Endothelial cell of umbilical vein (primary cell): ENCODE results near the gene MAPK8IP3. TPM values are rescaled to one million over a fixed set of nuclear protein-coding genes. Genes with fewer than 3 reads are reported as not detected.

Experiments used
- BruUV-seq: library from RNA; stranded (reverse); fragments of 400-500 nt; replicated peaks from 2 replicates; lab custom pipeline; 2021; lab: Mats Ljungman, UMichigan
- CTCF ChIA-PET: fragments of 300-600, 350-600 bp; sonication (Branson Sonifier 250); formaldehyde crosslinking; loops from one replicate; lab custom pipeline; 2021; ENCODE audit warnings: antibody characterized with exemption, inconsistent platforms; lab: Charles Lee
- POLR2A ChIA-PET: fragments of 300-600, 350-600 bp; sonication (Branson Sonifier 250); formaldehyde crosslinking; loops from one replicate; lab custom pipeline; 2021; ENCODE audit warnings: antibody characterized with exemption, inconsistent platforms; lab: Charles Lee
- DNase-seq: peaks from one replicate; pipeline ENCODE4 v3.0.0-alpha.2; 2011; ENCODE audit warnings: low read depth, low spot score
- FAIRE-seq: peaks from 2 replicates; lab custom pipeline; 2011; peaks lifted over from hg19 to GRCh38; lab: Jason Lieb, UNC
- H2AFZ ChIP-seq: 2 replicates; pipeline ENCODE4 v1.6.0; 2012; ENCODE audit warnings: low read depth, low read length, control low read depth, inconsistent platforms
- H3K27ac ChIP-seq: 2 replicates; pipeline ENCODE4 v1.5.1; 2011; ENCODE audit warnings: low read depth, mild to moderate bottlenecking, control low read depth, low read length, moderate library complexity; ENCODE audit not compliant: insufficient read depth
- H3K27me3 ChIP-seq, 2 experiments: 2 replicates each; pipeline versions ENCODE4 v1.6.0 to v1.6.1; 2011; ENCODE audit warnings: low read length in 2 of 2, mixed read lengths in 1 of 2; ENCODE audit not compliant: control insufficient read depth in 2 of 2, insufficient read depth in 2 of 2
- H3K36me3 ChIP-seq, 2 experiments: 2 replicates in 1 of 2; 3 replicates in 1 of 2; pipeline ENCODE4 v1.5.1; 2011; ENCODE audit warnings: low read length in 2 of 2, mild to moderate bottlenecking in 1 of 2, moderate library complexity in 1 of 2; ENCODE audit not compliant: control insufficient read depth in 2 of 2, insufficient read depth in 2 of 2; ENCODE audit errors: extremely low read depth in 1 of 2
- H3K4me1 ChIP-seq: 3 replicates; pipeline ENCODE4 v1.5.1; 2011; ENCODE audit warnings: mild to moderate bottlenecking, low read length; ENCODE audit not compliant: control insufficient read depth, insufficient read depth; ENCODE audit errors: extremely low read depth
- H3K4me2 ChIP-seq: 2 replicates; pipeline ENCODE4 v1.6.1; 2011; ENCODE audit warnings: low read length, control low read depth, mixed read lengths; ENCODE audit not compliant: insufficient read depth
- H3K4me3 ChIP-seq, 3 experiments: fragments of 200-600 bp in 1 of 3; sonication (generic), shearing (Covaris generic) in 1 of 3; replicated peaks in 1 of 3; 2 replicates each; pipeline ENCODE4 v1.5.1; 2011 to 2016; ENCODE audit warnings: control low read depth in 3 of 3, low read length in 3 of 3, mild to moderate bottlenecking in 2 of 3, inconsistent platforms in 1 of 3, low read depth in 1 of 3, moderate library complexity in 1 of 3; ENCODE audit not compliant: insufficient read depth in 1 of 3
- H3K79me2 ChIP-seq: 2 replicates; pipeline ENCODE4 v1.6.0; 2012; ENCODE audit warnings: low read length, inconsistent platforms; ENCODE audit not compliant: control insufficient read depth, insufficient read depth
- H3K9ac ChIP-seq: replicated peaks from 2 replicates; pipeline ENCODE3; 2011; ENCODE audit warnings: low read length, control low read depth; ENCODE audit not compliant: insufficient read depth; ENCODE audit errors: extremely low read depth
- H3K9me1 ChIP-seq: replicated peaks from 3 replicates; pipeline ENCODE4 v1.6.0; 2011; ENCODE audit warnings: mild to moderate bottlenecking, low read length; ENCODE audit not compliant: control insufficient read depth, insufficient read depth; ENCODE audit errors: extremely low read depth
- H3K9me3 ChIP-seq: replicated peaks from 2 replicates; pipeline ENCODE4 v1.5.1; 2012; ENCODE audit warnings: low read length, inconsistent platforms; ENCODE audit not compliant: control insufficient read depth, insufficient read depth
- H4K20me1 ChIP-seq: replicated peaks from 2 replicates; pipeline ENCODE3; 2011; ENCODE audit warnings: mild to moderate bottlenecking, low read length; ENCODE audit not compliant: control insufficient read depth, insufficient read depth; ENCODE audit errors: extremely low read depth
- EZH2 ChIP-seq: IDR thresholded peaks from 2 replicates; pipeline ENCODE4 v1.6.1; 2012; ENCODE audit warnings: borderline replicate concordance, low read depth, mild to moderate bottlenecking, moderate library complexity, low read length, inconsistent platforms; ENCODE audit not compliant: severe bottlenecking
- FOS ChIP-seq: IDR thresholded peaks from 2 replicates; pipeline ENCODE4 v1.6.1; 2011; ENCODE audit warnings: mild to moderate bottlenecking, low read length, moderate library complexity, borderline replicate concordance; ENCODE audit not compliant: insufficient read depth
- GATA2 ChIP-seq: IDR thresholded peaks from 2 replicates; pipeline ENCODE4 v1.7.0; 2011; ENCODE audit warnings: low read depth, mild to moderate bottlenecking, moderate library complexity, mixed read lengths, low read length; ENCODE audit not compliant: insufficient read length, insufficient read depth
- JUN ChIP-seq: IDR thresholded peaks from 2 replicates; pipeline ENCODE4 v1.6.1; 2011; ENCODE audit warnings: borderline replicate concordance, low read depth; ENCODE audit not compliant: insufficient read length, insufficient read depth
- MYC ChIP-seq: IDR thresholded peaks from one replicate; pipeline ENCODE4 v1.6.1; 2011; ENCODE audit warnings: mild to moderate bottlenecking, low read depth, low read length
- POLR2A ChIP-seq: IDR thresholded peaks from 2 replicates; pipeline ENCODE4 v1.6.1; 2012; ENCODE audit warnings: low read depth, mild to moderate bottlenecking, control low read depth, low read length
- POLR2AphosphoS5 ChIP-seq: IDR thresholded peaks from 2 replicates; pipeline ENCODE4 v1.6.1; 2012; ENCODE audit warnings: low read depth, mild to moderate bottlenecking, control low read depth, low read length, moderate library complexity; ENCODE audit not compliant: insufficient read depth
- dilution Hi-C: fragments of 300-500 bp; cut with MboI; formaldehyde crosslinking; loops from one replicate; pipeline ENCODE4 v1.15.0; 2019; ENCODE audit warnings: low sequenced_read_pairs; ENCODE audit not compliant: extremely low pct_ligation_motif_present
- intact Hi-C: fragments of 100-400 bp; cut with micrococcal nuclease; formaldehyde crosslinking; loops from one replicate; pipeline ENCODE4 v1.10.0; 2022
- polyA plus RNA-seq, 4 experiments: library from polyadenylated mRNA; depleted of rRNA in 3 of 4; stranded (reverse) in 3 of 4; unstranded in 1 of 4; fragments of >200 nt; gene quantifications; 2 replicates each; pipeline versions ENCODE4 v1.2.1 to v1.2.3, GENCODE V29; 2011 to 2012; ENCODE audit warnings: missing spikeins in 1 of 4
- total RNA-seq: library from RNA; stranded (reverse); gene quantifications from 2 replicates; pipeline ENCODE4 v1.2.3, GENCODE V29; 2021
- TF ChIP-seq, protein P1 (sequence below), 2 donors: IDR thresholded peaks; 1 replicate in 1 of 2; 2 replicates in 1 of 2; pipeline ENCODE4 v1.5.1; 2011; ENCODE audit warnings: low read length in 2 of 2, mild to moderate bottlenecking in 2 of 2, moderate library complexity in 2 of 2, control low read depth in 1 of 2, inconsistent platforms in 1 of 2, low read depth in 1 of 2; ENCODE audit not compliant: insufficient read depth in 1 of 2; ENCODE audit errors: extremely low read depth in 1 of 2
- TF ChIP-seq, protein P2 (sequence below): IDR thresholded peaks from 2 replicates; pipeline ENCODE4 v1.6.1; 2011; ENCODE audit not compliant: insufficient read depth, insufficient read length

The MAPK8IP3 gene
- total and polyA plus RNA-seq, 2 donors (not counting 3 experiments of a cell fraction or from before 2014, with no cell fraction given): 40.7 to 92.2 TPM

DNA sequence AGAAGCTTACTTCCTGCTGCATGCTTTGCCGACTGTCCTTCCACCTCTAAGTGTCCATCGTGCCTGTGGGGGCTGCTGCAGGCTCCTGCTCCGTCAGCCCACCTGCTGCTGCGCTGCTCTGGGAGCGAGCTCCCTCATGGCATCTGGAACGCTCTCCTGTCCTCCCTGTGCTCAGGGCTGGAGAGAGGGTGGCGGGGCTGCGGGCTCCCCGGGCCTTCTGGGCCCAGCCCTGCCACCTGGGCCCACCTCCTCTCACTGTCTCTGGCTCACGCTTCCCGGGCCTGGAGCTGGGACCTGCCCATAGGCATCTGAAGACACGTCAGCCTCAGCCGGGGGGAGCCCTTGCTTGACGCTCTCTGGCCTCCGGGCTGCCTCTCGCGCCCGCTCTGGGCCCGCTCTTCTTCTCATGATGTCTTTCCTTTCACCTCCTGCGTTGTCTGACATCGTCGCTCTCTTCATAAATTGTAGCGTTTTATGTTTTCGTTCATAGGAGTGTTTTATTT, 38.4 kb downstream of the MAPK8IP3 start:
- dilution Hi-C loops (no loop called here), intact Hi-C loops (no loop called here)
- no peaks in the 10 kb centered on the region for H3K9me1 ChIP-seq
- no peak overlapping the region for H3K4me2 ChIP-seq
- H3K9ac ChIP-seq: no peak overlapping the region
- H2AFZ ChIP-seq: no peak overlapping the region
- no peak overlapping the region for H3K4me3 ChIP-seq
- no peak for DNase-seq
- BruUV-seq: no TSS peak
- no peak overlapping the region for H3K27ac ChIP-seq
- ChIA-PET POLR2A (no interaction called here), CTCF (interaction anchor here (1.4 kb wide), 1 partner anchor 21 kb away, joined by 6 read pairs; no protein-coding TSS in a partner anchor)
- H3K27me3 ChIP-seq: no peaks in the 10 kb centered on the region
- FAIRE-seq: no peak
- TF ChIP-seq, protein P1, sequence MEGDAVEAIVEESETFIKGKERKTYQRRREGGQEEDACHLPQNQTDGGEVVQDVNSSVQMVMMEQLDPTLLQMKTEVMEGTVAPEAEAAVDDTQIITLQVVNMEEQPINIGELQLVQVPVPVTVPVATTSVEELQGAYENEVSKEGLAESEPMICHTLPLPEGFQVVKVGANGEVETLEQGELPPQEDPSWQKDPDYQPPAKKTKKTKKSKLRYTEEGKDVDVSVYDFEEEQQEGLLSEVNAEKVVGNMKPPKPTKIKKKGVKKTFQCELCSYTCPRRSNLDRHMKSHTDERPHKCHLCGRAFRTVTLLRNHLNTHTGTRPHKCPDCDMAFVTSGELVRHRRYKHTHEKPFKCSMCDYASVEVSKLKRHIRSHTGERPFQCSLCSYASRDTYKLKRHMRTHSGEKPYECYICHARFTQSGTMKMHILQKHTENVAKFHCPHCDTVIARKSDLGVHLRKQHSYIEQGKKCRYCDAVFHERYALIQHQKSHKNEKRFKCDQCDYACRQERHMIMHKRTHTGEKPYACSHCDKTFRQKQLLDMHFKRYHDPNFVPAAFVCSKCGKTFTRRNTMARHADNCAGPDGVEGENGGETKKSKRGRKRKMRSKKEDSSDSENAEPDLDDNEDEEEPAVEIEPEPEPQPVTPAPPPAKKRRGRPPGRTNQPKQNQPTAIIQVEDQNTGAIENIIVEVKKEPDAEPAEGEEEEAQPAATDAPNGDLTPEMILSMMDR (IDR thresholded peaks at IDR 0.05; ENCODE audit: extremely low read depth in 1 of 2, insufficient read depth in 1 of 2, low read depth in 1 of 2, low read length in 2 of 2): no peak
- no peak for TF ChIP-seq MYC
- TF ChIP-seq POLR2AphosphoS5: no peak
- no peak for TF ChIP-seq POLR2A
- TF ChIP-seq, protein P2, sequence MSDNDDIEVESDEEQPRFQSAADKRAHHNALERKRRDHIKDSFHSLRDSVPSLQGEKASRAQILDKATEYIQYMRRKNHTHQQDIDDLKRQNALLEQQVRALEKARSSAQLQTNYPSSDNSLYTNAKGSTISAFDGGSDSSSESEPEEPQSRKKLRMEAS: no peak
- no peak for TF ChIP-seq JUN
- no peak for TF ChIP-seq FOS
- TF ChIP-seq EZH2: no peak
- no peak for TF ChIP-seq GATA2
- no peaks in the 10 kb centered on the region for H4K20me1 ChIP-seq
- H3K4me1 ChIP-seq: no peaks in the 10 kb centered on the region
- H3K9me3 ChIP-seq: no peaks in the 10 kb centered on the region
- H3K36me3 ChIP-seq: peaks cover 4 to 45% of the 10 kb centered on the region in 2 experiments
- no peaks in the 10 kb centered on the region for H3K79me2 ChIP-seq
